T-helper 2 cell (primary cell): ENCODE data around the gene TSPAN15.
"Not testable (repeated sequence)": the region's sequence is repeated elsewhere in the genome, so short reads cannot be mapped to it uniquely, and the experiment has no call there.

Source experiments
- DNase-seq, 5 experiments: peaks; one replicate each; pipeline versions ENCODE4 v3.0.0 to v3.0.0-alpha.2; 2012 to 2022

The TSPAN15 gene

DNA sequence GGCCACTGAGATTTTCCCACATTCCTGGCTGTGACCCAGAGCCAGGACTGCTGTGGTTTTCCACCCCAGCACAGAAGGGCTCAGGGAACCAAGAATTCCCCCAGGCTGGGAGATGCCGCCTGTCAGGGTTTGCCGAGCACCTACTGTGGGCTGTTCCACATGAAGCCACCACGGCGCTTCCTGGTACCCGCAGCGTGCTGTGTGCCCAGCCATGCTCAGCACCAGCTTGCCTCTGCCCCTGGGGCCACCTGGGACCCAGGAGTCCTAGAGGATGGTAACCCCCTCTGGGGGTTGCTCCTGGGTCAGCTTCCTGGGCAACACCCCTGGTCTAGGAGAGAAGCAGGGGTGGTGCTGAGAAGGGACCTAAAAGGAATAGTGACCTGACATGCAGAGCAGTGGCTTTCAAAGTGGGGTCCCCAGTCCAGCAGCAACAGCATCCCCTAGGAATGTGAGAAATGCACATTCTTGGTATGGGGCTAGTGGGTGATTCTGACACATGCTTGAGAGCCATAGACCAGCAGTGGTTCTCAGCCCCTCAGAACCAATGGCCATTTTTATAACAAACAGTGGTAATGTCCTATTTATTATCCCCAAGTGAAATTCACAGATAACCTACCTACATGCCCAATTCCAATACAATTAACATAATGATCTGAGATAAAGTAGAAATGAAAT lies 53.4 kb downstream of the TSPAN15 start:
- no peak for DNase-seq

DNA sequence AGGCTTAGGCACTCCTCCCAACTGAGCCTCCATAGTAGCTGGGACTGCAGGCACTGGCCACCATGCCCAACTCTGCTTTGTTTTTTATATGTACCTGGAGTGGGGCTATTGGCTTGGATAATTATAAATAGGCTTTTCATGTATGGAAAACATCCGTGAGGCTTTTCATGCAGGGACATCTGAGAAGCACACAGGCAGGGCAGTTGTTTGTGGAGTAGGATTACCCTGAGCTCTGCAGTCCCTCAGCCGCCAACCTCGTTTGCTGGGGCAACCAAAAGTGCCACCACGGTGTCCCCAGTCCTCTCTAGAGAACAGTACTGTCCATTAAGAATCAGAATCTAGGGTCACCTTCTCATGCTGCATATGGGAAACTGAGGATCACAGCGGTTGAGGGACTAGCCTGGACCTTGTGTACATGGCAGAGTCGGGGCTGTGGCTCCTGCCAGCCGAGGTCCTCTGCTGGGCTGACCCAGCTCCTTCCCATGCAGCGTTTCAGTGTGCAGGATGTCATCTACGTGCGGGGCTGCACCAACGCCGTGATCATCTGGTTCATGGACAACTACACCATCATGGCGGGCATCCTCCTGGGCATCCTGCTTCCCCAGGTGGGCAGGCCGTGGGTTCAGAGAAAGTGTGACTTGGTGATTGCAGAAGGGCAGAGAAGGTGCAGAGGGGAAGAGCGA lies 54.5 kb downstream of the TSPAN15 start:
- DNase-seq, result no peak

DNA sequence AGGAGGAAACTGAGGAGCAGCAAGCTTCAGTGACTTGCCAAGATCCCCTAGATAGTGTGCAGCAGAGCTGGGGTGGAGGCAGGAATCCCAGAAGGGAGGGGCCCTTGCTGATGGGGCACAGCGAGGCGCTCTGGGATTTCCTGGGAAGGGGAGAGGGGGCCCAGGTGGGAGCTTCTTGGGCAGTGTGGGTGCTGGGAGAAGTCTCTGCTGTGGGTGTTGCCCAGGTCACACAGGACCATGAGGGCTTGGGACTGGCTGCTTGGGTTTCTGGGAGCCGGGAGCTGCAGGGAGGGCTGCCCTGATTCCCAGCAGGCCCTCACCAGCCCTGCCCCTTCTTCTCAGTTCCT lies 55.2 kb downstream of the TSPAN15 start:
- no peak for DNase-seq

DNA sequence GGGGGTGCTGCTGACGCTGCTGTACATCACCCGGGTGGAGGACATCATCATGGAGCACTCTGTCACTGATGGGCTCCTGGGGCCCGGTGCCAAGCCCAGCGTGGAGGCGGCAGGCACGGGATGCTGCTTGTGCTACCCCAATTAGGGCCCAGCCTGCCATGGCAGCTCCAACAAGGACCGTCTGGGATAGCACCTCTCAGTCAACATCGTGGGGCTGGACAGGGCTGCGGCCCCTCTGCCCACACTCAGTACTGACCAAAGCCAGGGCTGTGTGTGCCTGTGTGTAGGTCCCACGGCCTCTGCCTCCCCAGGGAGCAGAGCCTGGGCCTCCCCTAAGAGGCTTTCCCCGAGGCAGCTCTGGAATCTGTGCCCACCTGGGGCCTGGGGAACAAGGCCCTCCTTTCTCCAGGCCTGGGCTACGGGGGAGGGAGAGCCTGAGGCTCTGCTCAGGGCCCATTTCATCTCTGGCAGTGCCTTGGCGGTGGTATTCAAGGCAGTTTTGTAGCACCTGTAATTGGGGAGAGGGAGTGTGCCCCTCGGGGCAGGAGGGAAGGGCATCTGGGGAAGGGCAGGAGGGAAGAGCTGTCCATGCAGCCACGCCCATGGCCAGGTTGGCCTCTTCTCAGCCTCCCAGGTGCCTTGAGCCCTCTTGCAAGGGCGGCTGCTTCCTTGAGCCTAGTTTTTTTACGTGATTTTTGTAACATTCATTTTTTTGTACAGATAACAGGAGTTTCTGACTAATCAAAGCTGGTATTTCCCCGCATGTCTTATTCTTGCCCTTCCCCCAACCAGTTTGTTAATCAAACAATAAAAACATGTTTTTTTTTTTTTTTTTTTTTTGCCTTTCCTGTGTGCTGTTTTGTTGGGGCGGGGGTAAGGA lies 55.8 kb downstream of the TSPAN15 start:
- DNase-seq, result no peak

DNA sequence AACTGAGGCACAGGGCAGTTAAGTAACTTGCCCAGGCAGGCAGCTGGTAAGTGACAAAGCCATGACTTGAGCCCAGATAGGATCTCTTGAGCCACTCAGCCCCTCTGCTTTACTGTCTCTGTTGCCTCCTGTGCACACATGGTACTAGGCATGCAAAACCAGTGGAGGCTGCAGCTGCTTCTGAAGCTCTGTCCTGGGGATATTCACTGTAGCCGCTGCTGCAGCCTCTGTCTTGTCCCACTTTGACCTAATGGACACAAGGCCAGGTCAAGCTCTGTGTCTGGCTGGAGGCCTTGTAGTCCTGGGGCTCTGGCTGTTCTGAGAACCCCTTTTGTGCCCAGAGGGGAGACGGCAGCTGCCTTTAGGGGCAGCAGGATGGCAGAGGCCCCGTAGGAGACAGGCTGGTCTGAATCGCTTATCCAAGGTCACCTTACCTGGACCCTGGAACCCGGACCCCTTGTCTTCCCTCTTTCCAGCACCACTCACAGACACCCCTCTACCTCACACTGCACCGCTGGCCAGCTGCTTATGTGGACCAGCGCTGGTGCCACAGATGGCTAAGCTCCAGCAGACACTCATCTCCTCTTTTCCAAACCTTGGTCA lies 57.6 kb downstream of the TSPAN15 start:
- DNase-seq, result no peak

DNA sequence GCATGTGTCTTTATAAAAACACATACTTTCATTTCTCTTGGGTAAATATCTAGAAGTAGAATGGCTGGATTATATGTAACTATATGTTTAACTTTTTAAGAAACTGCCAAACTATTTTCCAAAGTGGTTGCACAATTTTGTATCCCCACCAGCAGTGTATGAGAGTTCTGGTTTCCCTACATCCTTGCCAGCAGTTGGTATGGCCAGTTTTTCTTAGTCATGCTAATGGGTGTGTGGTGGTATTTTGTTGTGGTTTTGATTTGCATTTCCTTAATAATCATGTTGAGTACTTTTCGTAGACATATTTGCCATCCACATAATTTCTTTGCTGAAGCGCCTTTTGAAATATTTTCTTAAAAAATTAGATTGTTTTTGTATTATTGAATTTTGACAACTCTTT lies 61.6 kb downstream of the TSPAN15 start:
- DNase-seq, result no peak

DNA sequence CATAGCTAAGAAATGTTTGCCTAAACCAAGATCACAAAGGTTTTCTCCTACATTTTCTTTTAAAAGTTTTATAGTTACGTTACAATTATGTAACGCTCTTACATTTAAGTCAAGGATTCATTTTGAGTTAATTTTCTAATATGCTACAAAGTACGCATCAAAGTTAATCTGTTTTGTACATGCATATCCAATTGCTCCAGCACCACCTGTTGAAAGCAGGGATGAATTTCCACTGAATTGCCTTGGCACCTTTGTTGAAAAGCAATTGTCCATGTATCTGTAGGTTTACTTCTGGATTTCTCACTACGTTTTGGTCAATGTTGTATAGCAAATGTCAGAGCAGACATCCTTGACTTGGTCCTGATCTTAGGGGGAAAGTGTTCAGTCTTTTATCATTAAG lies 62.4 kb downstream of the TSPAN15 start:
- no peak for DNase-seq

DNA sequence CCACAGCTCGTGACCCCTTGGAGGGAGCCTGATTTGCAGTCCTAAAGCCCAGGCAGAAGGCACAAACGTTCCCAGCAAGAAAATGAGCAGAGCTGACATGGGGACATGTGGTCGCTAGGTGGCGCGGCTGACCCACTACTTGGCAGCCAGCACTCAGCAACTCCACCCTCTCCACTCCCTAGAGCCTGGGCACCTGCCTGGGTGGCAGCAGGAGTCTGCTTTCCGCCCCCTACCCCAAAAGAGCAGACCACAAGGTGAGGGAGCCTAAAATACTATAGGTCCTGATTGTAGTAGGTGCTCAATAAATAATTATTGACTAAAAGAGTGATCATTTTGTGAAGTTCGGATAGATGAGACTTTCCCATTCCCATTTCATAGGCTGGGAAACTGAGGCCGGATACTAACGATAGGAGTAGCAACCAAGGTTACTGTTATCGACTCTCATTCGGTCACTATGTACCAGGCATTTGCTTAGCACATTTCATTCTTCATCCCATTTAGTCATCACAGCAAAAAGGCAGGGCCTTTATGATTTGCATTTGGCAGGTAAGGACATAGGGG lies 64.5 kb downstream of the TSPAN15 start:
- peak; percentile 50 to 75 (median 66) for DNase-seq

DNA sequence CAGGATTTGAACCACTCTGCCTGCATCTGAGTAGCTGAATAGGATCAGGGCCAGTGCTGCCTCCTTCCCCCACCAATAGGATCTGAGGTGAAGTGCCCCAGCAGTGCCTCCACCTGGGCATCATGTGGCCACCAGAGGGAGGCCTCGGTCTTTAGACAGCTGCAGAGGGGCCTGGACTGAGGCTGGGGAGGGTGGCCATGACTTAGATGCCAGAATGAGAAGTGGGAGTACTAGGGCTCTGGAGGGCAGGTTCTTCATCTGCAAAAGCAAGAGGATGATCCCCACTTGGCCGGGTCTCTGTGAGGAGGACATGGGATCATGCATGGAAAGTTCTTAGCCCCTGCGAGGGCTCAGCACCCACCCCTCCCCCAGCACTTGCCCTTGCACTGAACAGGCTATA lies 65.1 kb downstream of the TSPAN15 start:
- peak in 1 of 5 experiments; percentile 29 for DNase-seq

DNA sequence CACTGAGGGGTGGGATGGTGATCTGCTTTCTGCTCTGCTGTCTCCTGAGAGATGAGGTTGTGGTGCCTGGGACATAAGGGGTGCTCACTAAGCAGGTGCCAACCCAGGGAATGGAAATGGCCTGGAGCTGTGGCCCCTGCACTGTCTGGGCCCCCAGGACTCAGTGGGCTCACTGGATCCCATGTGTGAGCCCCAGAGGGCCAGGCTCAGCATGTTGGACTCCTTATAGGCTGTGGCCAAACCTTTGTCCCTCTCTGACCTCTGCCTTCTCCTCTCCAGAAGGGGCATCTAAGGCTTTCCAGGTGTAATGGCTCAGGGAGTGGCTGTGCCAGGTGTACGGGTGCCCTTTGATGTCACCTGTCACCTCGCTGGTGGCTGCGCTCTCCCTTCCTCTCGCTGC lies 65.5 kb downstream of the TSPAN15 start:
- no peak for DNase-seq

DNA sequence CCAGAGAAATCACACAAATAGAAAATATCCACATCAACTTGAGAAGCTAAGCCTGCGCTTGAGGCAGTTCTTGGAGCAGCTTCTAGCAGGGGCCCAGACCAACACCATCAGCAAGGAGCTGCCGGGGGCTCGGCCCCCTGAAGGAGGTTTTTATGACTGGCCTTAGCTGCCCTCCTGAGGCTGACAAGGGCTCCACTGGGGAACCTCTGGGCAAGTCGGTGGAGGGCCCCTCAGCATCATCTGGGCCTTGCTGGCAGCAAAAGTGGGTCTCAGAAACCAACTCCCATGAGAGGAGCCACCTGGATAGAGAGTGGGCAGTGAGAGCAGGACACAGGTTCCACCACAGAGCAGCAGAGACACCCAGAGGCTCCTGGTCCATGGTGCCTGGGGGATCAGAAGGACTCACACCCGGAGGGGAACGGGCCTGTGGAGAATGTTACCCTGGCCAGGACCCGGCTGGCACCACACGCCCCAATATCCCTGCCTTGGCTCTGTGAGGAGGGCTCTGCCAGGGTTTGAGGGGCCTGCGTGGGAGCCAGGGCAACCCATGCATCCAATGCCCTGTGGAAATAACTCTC lies 66.1 kb downstream of the TSPAN15 start:
- DNase-seq, result no peak

DNA sequence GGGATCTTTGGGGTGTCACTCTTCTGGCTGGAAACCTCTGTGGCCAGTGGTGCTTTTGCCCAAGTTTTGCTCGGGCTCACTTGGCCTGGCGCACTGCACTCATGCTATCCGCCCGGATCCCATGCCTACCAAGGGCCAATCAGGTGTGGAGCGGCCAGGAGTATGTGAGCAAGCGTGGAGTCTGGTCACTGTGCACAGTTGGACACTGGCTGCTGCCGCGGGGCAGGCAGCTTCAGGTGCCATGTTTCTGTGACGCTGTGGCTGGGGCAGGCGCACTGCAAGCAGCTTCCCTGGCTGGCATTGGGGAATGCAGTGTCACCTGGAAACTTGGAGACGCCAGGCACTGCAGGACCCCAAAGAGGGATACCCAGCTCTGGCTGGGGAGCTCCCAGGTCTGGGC lies 76.7 kb downstream of the TSPAN15 start:
- no peak for DNase-seq

DNA sequence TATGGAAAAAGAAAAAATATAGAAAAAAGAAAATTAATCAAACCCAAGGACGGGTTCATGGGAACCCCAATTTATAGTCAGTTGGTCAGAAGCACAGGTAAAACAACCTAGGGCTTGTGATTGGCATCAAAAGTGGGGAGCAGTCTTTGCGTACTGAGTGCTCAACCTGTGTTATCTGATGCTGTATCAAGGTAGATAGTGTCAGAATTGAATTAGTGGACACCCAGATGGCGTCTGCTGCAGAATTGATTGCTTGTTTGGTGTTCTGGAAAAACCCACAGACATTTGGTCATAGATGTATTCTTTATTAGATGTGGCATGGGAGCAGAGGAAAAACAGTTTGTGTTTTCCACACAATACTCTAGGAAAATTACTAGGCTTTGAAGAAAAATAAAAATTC lies 82.4 kb downstream of the TSPAN15 start:
- DNase-seq, result no peak

DNA sequence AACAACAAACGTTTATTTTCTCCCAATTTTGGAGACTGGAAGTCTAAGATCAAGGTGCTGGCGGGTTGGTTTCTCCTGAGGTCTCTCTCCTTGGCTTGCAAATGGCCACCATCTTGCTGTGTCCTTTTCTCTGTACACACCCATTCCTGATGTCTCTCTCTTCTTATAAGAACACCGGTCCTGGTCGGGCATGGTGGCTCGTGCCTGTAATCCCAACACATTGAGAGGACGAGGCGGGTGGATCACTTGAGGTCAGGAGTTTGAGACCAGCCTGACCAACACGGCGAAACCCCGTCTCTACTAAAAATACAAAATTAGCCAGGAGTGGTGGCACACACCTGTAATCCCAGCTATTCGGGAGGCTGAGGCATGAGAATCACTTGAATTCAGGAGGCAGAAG lies 85.3 kb downstream of the TSPAN15 start:
- DNase-seq, result not testable (repeated sequence)

DNA sequence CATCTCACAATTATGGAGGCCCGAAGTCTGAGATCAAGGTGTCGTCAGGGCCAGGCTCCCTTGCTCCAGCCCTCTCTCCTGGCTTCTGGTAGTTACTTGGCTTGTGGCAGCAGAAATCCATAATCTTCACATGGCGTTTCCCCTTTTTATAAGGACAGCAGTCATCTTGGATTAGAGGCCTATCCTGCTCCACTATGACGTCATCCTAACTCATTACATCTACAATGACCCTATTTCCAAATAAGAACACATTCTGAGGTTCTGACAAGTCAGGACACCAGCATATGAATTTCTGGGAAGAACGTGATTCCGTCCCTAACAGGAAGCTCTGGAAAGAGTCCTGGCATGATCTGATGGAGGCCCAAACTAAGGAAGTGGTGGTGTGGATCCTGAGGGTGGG lies 86.2 kb downstream of the TSPAN15 start:
- no peak for DNase-seq

DNA sequence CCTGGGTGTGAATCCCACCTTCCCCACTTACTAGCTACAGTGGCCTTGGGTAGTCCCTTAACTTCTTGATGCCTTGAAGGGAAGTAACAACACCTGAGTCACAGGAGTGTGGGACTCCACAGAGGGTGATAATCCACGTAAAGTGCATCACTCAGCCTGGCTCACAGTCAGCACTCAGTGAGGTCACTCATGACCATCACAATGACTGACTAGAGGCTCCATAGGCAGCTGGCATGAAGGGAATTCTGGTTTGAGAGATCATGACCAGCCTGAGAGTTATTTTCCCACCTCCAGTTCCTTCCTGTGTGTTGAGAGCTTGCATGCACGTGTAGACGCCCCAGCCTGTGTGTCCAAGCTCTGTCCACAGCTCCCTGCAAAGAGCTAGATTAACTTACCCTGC lies 87.2 kb downstream of the TSPAN15 start:
- DNase-seq, result no peak

DNA sequence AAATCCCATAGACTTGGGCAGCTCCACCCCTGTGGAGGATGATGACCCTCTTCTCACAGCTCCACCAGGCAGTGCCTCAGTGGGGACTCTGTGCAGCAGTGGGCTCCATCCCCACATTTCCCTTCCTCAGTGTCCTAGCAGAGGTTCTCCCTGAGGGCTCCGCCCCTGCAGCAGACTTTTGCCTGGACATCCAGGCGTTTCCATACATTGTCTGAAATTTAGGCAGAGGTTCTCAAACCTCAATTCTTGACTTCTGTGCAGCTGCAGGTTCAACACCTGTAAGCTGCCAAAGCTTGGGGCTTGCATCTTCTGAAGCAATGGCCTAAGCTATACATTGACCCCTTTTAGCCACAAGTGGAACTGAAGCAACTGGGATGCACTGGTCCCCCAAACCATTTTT lies 90.2 kb downstream of the TSPAN15 start:
- no peak for DNase-seq

DNA sequence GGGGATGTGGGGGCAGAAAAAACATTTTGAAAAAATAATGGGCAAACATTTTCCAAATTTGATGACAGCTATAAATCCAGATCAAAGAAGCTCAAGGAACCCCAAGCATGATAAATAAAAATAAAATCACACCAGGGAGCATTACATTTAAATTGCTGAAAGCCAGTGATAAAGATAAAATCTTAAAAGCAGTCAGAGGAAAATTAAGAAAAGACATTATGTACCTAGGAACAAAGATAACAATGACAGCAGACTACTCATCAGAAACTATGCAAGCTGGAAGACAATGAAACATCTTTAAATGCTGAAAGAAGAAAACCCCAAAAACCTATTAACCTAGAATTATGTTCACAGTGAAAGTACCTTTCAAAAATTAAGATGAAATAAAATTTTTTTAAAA lies 98.7 kb downstream of the TSPAN15 start:
- no peak for DNase-seq

DNA sequence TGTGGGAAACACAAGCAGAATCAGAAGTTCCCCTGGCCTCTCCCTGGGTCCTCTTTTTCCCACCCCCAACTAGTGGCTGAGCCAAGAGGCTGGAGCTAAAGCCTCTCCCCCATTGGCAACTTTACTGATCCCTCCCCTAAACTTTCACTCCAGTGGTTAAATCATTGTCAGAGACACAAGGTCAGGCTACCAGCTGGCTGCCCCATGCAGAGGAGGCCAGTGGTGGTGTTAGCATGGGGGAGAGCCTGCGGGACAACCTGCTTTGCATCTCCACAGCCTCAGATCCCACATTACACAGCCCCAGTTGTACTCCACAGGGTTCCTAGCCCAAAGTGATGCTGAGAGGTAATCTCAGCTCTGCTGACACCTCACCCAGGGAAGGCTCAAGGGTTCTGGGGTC lies 101.0 kb downstream of the TSPAN15 start:
- no peak for DNase-seq

DNA sequence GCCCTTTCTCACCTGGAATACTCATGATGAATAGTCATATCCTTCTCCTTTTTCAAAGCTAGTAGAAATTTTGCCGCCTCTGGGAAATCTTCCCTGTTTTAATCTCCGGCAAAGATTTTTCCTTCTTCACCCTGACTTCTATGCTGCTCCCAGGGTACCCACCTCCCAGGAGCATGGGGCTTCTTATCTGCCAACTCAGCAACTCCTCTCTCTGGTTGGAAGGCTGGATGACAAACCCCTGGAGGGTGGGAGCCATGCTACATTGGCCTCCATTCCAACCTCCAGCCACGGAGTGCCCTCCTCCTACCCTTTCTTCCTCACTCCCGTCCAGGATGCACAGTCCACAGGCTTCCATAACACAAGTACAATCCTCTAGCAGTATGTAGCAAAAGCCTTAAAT lies 102.1 kb downstream of the TSPAN15 start:
- DNase-seq, result no peak

DNA sequence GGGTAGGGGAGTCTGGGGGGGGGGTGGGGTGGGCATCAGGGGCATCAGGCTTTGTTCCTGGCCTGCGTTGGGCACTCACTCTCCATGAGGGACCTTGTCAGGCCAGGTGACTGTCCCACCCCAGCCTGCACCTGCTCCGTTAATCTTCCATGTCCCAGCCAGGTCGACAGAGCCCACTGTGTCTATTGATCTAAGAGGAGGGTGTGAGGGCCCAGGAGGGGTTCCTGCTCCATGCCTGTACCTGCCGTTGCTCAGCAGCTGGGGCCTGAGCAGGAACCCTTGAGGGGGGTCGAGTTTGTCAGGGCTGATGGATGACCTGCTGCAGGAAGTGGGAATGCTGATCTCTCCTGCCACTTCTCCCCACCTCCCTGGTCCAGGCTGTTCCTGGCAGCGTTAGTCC lies 103.3 kb downstream of the TSPAN15 start:
- DNase-seq, result no peak
